GM23338 (cell line): Measurements from ENCODE around the gene COLEC12. TPM values are rescaled to one million over a fixed set of nuclear protein-coding genes. Genes with fewer than 3 reads are reported as not detected.

Experiments
- ATAC-seq: fragments of 200-7000 bp; cut with Tn5 transposase; 3 replicates; pipeline ENCODE4 v1.9.1; 2020
- DNase-seq: peaks from one replicate; pipeline ENCODE4 v3.0.0-alpha.2; 2015; ENCODE audit warnings: low spot score
- H2AFZ ChIP-seq: fragments of 200-600 bp; sonication (generic); 2 replicates; pipeline ENCODE4 v1.8.0; 2016; ENCODE audit warnings: antibody characterized with exemption, mild to moderate bottlenecking, moderate library complexity
- H3F3A ChIP-seq: fragments of 200-600 bp; sonication (generic); replicated peaks from 2 replicates; pipeline ENCODE4 v1.8.0; 2017; ENCODE audit warnings: antibody characterized with exemption, mixed run types, low read depth
- H3K27ac ChIP-seq: fragments of 200-600 bp; sonication (generic); 2 replicates; pipeline ENCODE4 v1.6.1; 2016; ENCODE audit warnings: low read depth
- H3K27me3 ChIP-seq: fragments of 200-600 bp; sonication (generic); 2 replicates; pipeline ENCODE4 v1.8.0; 2016; ENCODE audit warnings: mild to moderate bottlenecking, mixed run types, moderate library complexity; ENCODE audit not compliant: insufficient read depth
- H3K36me3 ChIP-seq: fragments of 200-600 bp; sonication (generic); 2 replicates; pipeline ENCODE4 v1.8.0; 2016; ENCODE audit warnings: mild to moderate bottlenecking; ENCODE audit not compliant: insufficient read depth
- H3K4me1 ChIP-seq: fragments of 200-600 bp; sonication (generic); 2 replicates; pipeline ENCODE4 v1.8.0; 2016; ENCODE audit warnings: mild to moderate bottlenecking, moderate library complexity; ENCODE audit not compliant: insufficient read depth
- H3K4me2 ChIP-seq: fragments of 200-600 bp; sonication (generic); 2 replicates; pipeline ENCODE4 v1.7.1; 2017; ENCODE audit warnings: mixed run types
- H3K4me3 ChIP-seq: fragments of 200-600 bp; sonication (generic); 2 replicates; pipeline ENCODE4 v1.6.1; 2016; ENCODE audit warnings: mixed run types
- H3K79me2 ChIP-seq: fragments of 200-600 bp; sonication (generic); replicated peaks from 2 replicates; pipeline ENCODE4 v1.8.0; 2017; ENCODE audit warnings: mild to moderate bottlenecking; ENCODE audit not compliant: insufficient read depth
- H3K9me2 ChIP-seq: fragments of 200-600 bp; sonication (generic); 2 replicates; pipeline ENCODE4 v1.8.0; 2017; ENCODE audit not compliant: insufficient read depth
- H4K20me1 ChIP-seq: fragments of 200-600 bp; sonication (generic); replicated peaks from 2 replicates; pipeline ENCODE4 v1.8.0; 2017; ENCODE audit warnings: mild to moderate bottlenecking; ENCODE audit not compliant: insufficient read depth
- H3K27ac Mint-ChIP-seq: 2 replicates; pipeline ENCODE4 v1.8.0; 2020; ENCODE audit warnings: inconsistent platforms, mild to moderate bottlenecking, moderate library complexity, mixed read lengths
- H3K27me3 Mint-ChIP-seq: 3 replicates; pipeline ENCODE4 v1.8.0; 2022; ENCODE audit warnings: low read depth, mild to moderate bottlenecking, moderate library complexity, mixed read lengths, inconsistent platforms; ENCODE audit not compliant: insufficient read depth, poor library complexity
- H3K36me3 Mint-ChIP-seq: 3 replicates; pipeline ENCODE4 v1.8.0; 2021; ENCODE audit warnings: low read depth, mild to moderate bottlenecking, inconsistent platforms, moderate library complexity, mixed read lengths
- H3K4me1 Mint-ChIP-seq: 3 replicates; pipeline ENCODE4 v1.8.0; 2020; ENCODE audit warnings: mild to moderate bottlenecking, inconsistent platforms, mixed read lengths
- H3K4me3 Mint-ChIP-seq: 3 replicates; pipeline ENCODE4 v1.8.0; 2021; ENCODE audit warnings: moderate library complexity, mild to moderate bottlenecking, inconsistent platforms, mixed read lengths
- H3K9me3 Mint-ChIP-seq: 3 replicates; pipeline ENCODE4 v1.8.0; 2020; ENCODE audit warnings: moderate library complexity, mild to moderate bottlenecking, inconsistent platforms, mixed read lengths
- CREB1 ChIP-seq: fragments of 250-450 bp; sonication (Bioruptor Pico); IDR thresholded peaks from 2 replicates; pipeline ENCODE4 v1.5.0; 2020; ENCODE audit warnings: low read depth, mild to moderate bottlenecking, moderate library complexity
- EZH2 ChIP-seq: fragments of 200-600 bp; sonication (generic); IDR thresholded peaks from one replicate; pipeline ENCODE4 v1.8.0; 2017; ENCODE audit warnings: antibody characterized with exemption, mild to moderate bottlenecking, low read depth; ENCODE audit not compliant: unreplicated experiment
- EZH2phosphoT487 ChIP-seq: fragments of 200-600 bp; sonication (generic); IDR thresholded peaks from one replicate; pipeline ENCODE4 v1.8.1; 2018; ENCODE audit warnings: antibody characterized with exemption; ENCODE audit not compliant: unreplicated experiment
- JUNB ChIP-seq: IDR thresholded peaks from one replicate; pipeline ENCODE4 v1.6.1; 2016; ENCODE audit warnings: antibody characterized with exemption; ENCODE audit not compliant: unreplicated experiment
- NANOG ChIP-seq: IDR thresholded peaks from 2 replicates; pipeline ENCODE4 v1.6.1; 2016; ENCODE audit warnings: antibody characterized with exemption, borderline replicate concordance
- POLR2AphosphoS5 ChIP-seq: IDR thresholded peaks from 2 replicates; pipeline ENCODE4 v1.6.1; 2016; ENCODE audit warnings: antibody characterized with exemption, low read depth
- STAT1 ChIP-seq: IDR thresholded peaks from one replicate; pipeline ENCODE4 v1.6.1; 2016; ENCODE audit warnings: antibody characterized with exemption; ENCODE audit not compliant: unreplicated experiment
- ZNF331 ChIP-seq: fragments of 250-450 bp; sonication (Bioruptor Pico); IDR thresholded peaks from 2 replicates; pipeline ENCODE4 v1.5.0; 2020; ENCODE audit warnings: low read depth, mild to moderate bottlenecking, moderate library complexity
- polyA plus RNA-seq: library from polyadenylated mRNA; unstranded; fragments of >200 nt; fragmentation: Nextera tagmentation; extraction: Ambion mirVana; gene quantifications from 2 replicates; pipeline ENCODE4 v1.2.1, GENCODE V29; 2016
- total RNA-seq: library from RNA; depleted of rRNA; stranded (reverse); fragments of >200 nt; shearing (Covaris generic); gene quantifications from 2 replicates; pipeline ENCODE4 v1.2.3, GENCODE V29; 2014
- TF ChIP-seq, protein P1 (sequence below): fragments of 250-450 bp; sonication (Bioruptor Pico); IDR thresholded peaks from 2 replicates; pipeline ENCODE4 v1.5.0; 2020; ENCODE audit warnings: mild to moderate bottlenecking, moderate library complexity
- TF ChIP-seq, protein P2 (sequence below): IDR thresholded peaks from one replicate; pipeline ENCODE4 v1.6.1; 2018; ENCODE audit warnings: antibody characterized with exemption; ENCODE audit not compliant: unreplicated experiment
- TF ChIP-seq, protein P3 (sequence below): IDR thresholded peaks from 2 replicates; pipeline ENCODE4 v1.6.1; 2016; ENCODE audit warnings: antibody characterized with exemption
- TF ChIP-seq, protein P4 (sequence below), 2 experiments: fragments of 200-600 bp in 1 of 2; sonication (generic) in 1 of 2; conservative IDR thresholded peaks; 2 replicates each; pipeline versions ENCODE4 v1.5.1 to v1.6.1; 2016 to 2017; ENCODE audit warnings: antibody characterized with exemption in 2 of 2, low read depth in 2 of 2, mild to moderate bottlenecking in 2 of 2, moderate library complexity in 1 of 2

COLEC12 gene
- total and polyA plus RNA-seq, 2 experiments from 2014 or later = 1.1 to 3.2 TPM

DNA sequence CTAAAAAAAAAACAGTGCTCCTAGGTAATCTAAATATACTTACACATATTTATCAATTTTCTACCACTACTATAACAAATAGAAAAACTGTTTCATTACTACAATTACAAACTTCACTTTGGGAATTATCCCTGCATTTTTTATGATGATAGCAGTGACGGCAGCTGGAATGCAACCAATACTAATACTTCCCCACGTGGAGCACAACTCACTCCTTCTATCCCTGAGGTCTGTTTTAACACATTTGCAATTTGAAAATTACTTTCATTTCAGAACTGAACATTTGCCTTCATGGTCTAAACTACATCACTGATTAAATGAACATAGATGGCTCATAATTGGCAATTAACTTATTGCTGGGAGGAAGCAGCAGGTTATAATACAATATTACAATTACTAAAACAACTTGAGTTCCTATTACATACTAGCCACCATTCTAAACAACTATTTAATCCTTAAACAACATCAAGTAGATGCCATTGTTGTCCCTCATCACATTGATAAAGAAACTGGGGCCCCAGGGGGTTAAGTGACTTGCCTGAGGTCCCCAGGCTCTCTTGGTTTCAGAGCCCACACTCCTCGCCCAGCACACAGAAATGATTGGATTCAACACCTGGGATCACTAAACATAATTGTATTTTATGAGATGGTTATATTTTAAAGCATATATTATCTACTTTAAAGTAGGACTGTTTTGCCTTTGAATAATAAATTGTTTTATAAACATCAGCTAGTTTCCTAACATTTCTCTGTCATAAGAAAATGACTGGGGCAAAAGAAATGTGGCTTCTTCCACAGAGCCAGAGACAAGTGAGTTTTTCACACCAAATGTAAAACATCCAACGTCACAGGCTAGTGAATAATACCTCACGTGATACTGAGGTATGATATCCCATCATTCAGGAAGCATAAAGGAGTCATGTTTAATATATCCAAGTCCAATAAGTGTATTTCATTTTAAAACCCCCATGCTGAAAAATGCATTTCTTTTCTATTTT, 6.2 kb downstream of the COLEC12 start:
- Mint-ChIP-seq H3K4me1 (peaks cover 21% of the 10 kb centered on the region), H3K36me3 (no peaks in the 10 kb centered on the region), H3K27me3 (peaks cover 18% of the 10 kb centered on the region), H3K27ac (no peak overlapping the region), H3K4me3 (no peak overlapping the region), H3K9me3 (no peaks in the 10 kb centered on the region)
- H3K36me3 ChIP-seq = no peaks in the 10 kb centered on the region
- H4K20me1 ChIP-seq = no peaks in the 10 kb centered on the region
- H3K27ac ChIP-seq = no peak overlapping the region
- H3K9me2 ChIP-seq = no peaks in the 10 kb centered on the region
- H3K4me3 ChIP-seq = no peak overlapping the region
- H3K79me2 ChIP-seq = no peaks in the 10 kb centered on the region
- 0 out of 2 replicates have a peak, but pooled peaks cover 1% of the 10 kb centered on the region for H3F3A ChIP-seq
- H3K4me2 ChIP-seq = peak overlapping the region; percentile 28; the same call in 1 of the 2 replicates
- no peak for TF ChIP-seq ZNF331 (CRISPR knock-in tag)
- no peak for TF ChIP-seq EZH2phosphoT487
- no peak for TF ChIP-seq EZH2
- TF ChIP-seq, protein P1, sequence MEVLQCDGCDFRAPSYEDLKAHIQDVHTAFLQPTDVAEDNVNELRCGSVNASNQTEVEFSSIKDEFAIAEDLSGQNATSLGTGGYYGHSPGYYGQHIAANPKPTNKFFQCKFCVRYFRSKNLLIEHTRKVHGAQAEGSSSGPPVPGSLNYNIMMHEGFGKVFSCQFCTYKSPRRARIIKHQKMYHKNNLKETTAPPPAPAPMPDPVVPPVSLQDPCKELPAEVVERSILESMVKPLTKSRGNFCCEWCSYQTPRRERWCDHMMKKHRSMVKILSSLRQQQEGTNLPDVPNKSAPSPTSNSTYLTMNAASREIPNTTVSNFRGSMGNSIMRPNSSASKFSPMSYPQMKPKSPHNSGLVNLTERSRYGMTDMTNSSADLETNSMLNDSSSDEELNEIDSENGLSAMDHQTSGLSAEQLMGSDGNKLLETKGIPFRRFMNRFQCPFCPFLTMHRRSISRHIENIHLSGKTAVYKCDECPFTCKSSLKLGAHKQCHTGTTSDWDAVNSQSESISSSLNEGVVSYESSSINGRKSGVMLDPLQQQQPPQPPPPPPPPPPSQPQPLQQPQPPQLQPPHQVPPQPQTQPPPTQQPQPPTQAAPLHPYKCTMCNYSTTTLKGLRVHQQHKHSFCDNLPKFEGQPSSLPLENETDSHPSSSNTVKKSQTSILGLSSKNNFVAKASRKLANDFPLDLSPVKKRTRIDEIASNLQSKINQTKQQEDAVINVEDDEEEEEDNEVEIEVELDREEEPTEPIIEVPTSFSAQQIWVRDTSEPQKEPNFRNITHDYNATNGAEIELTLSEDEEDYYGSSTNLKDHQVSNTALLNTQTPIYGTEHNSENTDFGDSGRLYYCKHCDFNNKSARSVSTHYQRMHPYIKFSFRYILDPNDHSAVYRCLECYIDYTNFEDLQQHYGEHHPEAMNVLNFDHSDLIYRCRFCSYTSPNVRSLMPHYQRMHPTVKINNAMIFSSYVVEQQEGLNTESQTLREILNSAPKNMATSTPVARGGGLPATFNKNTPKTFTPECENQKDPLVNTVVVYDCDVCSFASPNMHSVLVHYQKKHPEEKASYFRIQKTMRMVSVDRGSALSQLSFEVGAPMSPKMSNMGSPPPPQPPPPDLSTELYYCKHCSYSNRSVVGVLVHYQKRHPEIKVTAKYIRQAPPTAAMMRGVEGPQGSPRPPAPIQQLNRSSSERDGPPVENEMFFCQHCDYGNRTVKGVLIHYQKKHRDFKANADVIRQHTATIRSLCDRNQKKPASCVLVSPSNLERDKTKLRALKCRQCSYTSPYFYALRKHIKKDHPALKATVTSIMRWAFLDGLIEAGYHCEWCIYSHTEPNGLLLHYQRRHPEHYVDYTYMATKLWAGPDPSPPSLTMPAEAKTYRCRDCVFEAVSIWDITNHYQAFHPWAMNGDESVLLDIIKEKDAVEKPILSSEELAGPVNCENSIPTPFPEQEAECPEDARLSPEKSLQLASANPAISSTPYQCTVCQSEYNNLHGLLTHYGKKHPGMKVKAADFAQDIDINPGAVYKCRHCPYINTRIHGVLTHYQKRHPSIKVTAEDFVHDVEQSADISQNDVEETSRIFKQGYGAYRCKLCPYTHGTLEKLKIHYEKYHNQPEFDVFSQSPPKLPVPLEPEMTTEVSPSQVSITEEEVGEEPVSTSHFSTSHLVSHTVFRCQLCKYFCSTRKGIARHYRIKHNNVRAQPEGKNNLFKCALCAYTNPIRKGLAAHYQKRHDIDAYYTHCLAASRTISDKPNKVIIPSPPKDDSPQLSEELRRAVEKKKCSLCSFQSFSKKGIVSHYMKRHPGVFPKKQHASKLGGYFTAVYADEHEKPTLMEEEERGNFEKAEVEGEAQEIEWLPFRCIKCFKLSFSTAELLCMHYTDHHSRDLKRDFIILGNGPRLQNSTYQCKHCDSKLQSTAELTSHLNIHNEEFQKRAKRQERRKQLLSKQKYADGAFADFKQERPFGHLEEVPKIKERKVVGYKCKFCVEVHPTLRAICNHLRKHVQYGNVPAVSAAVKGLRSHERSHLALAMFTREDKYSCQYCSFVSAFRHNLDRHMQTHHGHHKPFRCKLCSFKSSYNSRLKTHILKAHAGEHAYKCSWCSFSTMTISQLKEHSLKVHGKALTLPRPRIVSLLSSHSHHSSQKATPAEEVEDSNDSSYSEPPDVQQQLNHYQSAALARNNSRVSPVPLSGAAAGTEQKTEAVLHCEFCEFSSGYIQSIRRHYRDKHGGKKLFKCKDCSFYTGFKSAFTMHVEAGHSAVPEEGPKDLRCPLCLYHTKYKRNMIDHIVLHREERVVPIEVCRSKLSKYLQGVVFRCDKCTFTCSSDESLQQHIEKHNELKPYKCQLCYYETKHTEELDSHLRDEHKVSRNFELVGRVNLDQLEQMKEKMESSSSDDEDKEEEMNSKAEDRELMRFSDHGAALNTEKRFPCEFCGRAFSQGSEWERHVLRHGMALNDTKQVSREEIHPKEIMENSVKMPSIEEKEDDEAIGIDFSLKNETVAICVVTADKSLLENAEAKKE (CRISPR knock-in tag) = no peak
- no peak for TF ChIP-seq STAT1
- TF ChIP-seq, protein P2, sequence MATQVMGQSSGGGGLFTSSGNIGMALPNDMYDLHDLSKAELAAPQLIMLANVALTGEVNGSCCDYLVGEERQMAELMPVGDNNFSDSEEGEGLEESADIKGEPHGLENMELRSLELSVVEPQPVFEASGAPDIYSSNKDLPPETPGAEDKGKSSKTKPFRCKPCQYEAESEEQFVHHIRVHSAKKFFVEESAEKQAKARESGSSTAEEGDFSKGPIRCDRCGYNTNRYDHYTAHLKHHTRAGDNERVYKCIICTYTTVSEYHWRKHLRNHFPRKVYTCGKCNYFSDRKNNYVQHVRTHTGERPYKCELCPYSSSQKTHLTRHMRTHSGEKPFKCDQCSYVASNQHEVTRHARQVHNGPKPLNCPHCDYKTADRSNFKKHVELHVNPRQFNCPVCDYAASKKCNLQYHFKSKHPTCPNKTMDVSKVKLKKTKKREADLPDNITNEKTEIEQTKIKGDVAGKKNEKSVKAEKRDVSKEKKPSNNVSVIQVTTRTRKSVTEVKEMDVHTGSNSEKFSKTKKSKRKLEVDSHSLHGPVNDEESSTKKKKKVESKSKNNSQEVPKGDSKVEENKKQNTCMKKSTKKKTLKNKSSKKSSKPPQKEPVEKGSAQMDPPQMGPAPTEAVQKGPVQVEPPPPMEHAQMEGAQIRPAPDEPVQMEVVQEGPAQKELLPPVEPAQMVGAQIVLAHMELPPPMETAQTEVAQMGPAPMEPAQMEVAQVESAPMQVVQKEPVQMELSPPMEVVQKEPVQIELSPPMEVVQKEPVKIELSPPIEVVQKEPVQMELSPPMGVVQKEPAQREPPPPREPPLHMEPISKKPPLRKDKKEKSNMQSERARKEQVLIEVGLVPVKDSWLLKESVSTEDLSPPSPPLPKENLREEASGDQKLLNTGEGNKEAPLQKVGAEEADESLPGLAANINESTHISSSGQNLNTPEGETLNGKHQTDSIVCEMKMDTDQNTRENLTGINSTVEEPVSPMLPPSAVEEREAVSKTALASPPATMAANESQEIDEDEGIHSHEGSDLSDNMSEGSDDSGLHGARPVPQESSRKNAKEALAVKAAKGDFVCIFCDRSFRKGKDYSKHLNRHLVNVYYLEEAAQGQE = no peak
- TF ChIP-seq JUNB = no peak
- no peak for TF ChIP-seq POLR2AphosphoS5
- TF ChIP-seq CREB1 (CRISPR knock-in tag) = no peak
- TF ChIP-seq, protein P3, sequence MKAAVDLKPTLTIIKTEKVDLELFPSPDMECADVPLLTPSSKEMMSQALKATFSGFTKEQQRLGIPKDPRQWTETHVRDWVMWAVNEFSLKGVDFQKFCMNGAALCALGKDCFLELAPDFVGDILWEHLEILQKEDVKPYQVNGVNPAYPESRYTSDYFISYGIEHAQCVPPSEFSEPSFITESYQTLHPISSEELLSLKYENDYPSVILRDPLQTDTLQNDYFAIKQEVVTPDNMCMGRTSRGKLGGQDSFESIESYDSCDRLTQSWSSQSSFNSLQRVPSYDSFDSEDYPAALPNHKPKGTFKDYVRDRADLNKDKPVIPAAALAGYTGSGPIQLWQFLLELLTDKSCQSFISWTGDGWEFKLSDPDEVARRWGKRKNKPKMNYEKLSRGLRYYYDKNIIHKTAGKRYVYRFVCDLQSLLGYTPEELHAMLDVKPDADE = no peak
- TF ChIP-seq, protein P4, sequence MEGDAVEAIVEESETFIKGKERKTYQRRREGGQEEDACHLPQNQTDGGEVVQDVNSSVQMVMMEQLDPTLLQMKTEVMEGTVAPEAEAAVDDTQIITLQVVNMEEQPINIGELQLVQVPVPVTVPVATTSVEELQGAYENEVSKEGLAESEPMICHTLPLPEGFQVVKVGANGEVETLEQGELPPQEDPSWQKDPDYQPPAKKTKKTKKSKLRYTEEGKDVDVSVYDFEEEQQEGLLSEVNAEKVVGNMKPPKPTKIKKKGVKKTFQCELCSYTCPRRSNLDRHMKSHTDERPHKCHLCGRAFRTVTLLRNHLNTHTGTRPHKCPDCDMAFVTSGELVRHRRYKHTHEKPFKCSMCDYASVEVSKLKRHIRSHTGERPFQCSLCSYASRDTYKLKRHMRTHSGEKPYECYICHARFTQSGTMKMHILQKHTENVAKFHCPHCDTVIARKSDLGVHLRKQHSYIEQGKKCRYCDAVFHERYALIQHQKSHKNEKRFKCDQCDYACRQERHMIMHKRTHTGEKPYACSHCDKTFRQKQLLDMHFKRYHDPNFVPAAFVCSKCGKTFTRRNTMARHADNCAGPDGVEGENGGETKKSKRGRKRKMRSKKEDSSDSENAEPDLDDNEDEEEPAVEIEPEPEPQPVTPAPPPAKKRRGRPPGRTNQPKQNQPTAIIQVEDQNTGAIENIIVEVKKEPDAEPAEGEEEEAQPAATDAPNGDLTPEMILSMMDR (conservative IDR thresholded peaks at IDR 0.05; ENCODE audit: low read depth in 2 of 2) = no peak
- no peak for TF ChIP-seq NANOG
- DNase-seq (peak; percentile 34), ATAC-seq (no peak)
- H3K4me1 ChIP-seq = peaks cover 12% of the 10 kb centered on the region
- peaks cover 19% of the 10 kb centered on the region for H3K27me3 ChIP-seq
- H2AFZ ChIP-seq = no peak overlapping the region
